ENCODE data around the gene CELA3B. TPM values are rescaled to one million over a fixed set of nuclear protein-coding genes. Genes with fewer than 3 reads are reported as not detected.

Gene CELA3B
- total and polyA plus RNA-seq, 10 donors: 0.08 to 1.8 (median 0.49) TPM; not detected in 4

GRCh38 chr1:21935891-21936365, 40.9 kb upstream of the CELA3B start:
- Histone ChIP-seq H3K4me3 (peak overlapping the region; percentile 40 to 81 (median 56)), H3K4me1 (peaks cover 20 to 92% (median 67%) of the 10 kb centered on the region in 6 donors), H3K36me3 (no peaks in the 10 kb centered on the region), H3K27ac (peak overlapping the region in 6 of 8 donors; percentile 46 to 81 (median 76)), H3K27me3 (replicated peaks in 1 of 7) (peaks cover 0 to 23% (median 0%) of the 10 kb centered on the region in 7 donors), H3K9me3 (no peaks in the 10 kb centered on the region)
- no peak for TF ChIP-seq POLR2AphosphoS5 (IDR thresholded peaks at IDR 0.05)
- no peak for TF ChIP-seq CTCF (IDR thresholded peaks at IDR 0.05 in 8 of 11, conservative IDR thresholded peaks at IDR 0.05 in 3 of 11)
- TF ChIP-seq POLR2A (IDR thresholded peaks at IDR 0.05): no peak
- no peak for DNase-seq
- WGBS, 5 donors: 35 to 44% (median 39%) methylated on average over 7 to 8 of the region's 8 CpGs
- intact Hi-C loops (cut with DNase I; ENCODE audit: low total_unique reads): no loop called here

DNA sequence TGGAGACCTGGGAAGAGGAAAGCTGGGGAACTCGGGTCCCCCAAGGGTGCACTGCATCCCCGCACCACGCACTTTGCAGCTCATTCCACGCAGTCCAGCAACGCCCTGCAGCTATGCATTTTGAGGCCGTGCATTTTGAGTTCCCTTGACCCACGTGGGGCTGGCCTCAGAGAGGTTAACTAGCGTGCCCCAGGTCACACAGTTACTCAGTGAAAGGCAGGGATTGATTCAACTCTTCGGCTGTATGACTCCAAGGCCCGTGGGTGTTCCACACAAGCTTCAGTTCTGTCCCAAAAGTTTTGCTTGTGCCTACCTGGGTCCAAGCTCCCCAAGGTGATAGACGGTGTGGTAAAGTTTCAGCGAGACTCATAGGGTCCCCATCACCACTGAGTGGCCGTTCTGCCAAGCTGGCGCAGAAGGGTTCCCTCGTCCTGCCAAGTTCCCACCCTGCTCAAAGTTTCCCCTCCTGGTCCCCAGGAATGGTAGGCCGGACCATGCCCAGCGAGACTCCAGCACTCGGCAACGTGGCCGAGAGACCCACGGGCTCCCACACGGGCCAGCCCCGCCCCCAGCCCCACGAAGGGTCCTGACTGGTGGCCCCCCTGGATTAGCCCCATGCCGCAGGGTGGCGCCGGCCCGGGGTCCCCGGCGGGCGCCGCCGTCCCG, 40.3 kb upstream of the CELA3B start:
- 12 to 29% (median 16%) methylated on average over 13 to 34 of the region's 34 CpGs for WGBS, 5 donors
- Histone ChIP-seq H3K4me3 (peak overlapping the region; percentile 40 to 81 (median 56)), H3K4me1 (peaks cover 20 to 86% (median 64%) of the 10 kb centered on the region in 6 donors), H3K27me3 (replicated peaks in 1 of 7) (peaks cover 0 to 23% (median 0%) of the 10 kb centered on the region in 7 donors), H3K9me3 (no peaks in the 10 kb centered on the region), H3K36me3 (no peaks in the 10 kb centered on the region), H3K27ac (peak overlapping the region; percentile 13 to 81 (median 72))
- no peak for TF ChIP-seq POLR2AphosphoS5 (IDR thresholded peaks at IDR 0.05)
- intact Hi-C loops (cut with DNase I; ENCODE audit: low total_unique reads): no loop called here
- peak; percentile 81 for DNase-seq

- peak within 1 kb of the TSS; percentile 13 to 81 (median 72) for H3K27ac ChIP-seq
- TF ChIP-seq POLR2A (IDR thresholded peaks at IDR 0.05) (no peak), CTCF (IDR thresholded peaks at IDR 0.05 in 8 of 11, conservative IDR thresholded peaks at IDR 0.05 in 3 of 11) (no peak), POLR2AphosphoS5 (IDR thresholded peaks at IDR 0.05) (no peak)
- peaks cover 18 to 81% (median 60%) of the 10 kb centered on the region in 6 donors for H3K4me1 ChIP-seq
- peaks cover 0 to 23% (median 0%) of the 10 kb centered on the region in 7 donors for H3K27me3 ChIP-seq (replicated peaks in 1 of 7)
- no peaks in the 10 kb centered on the region for H3K36me3 ChIP-seq
- H3K4me3 ChIP-seq: peak within 1 kb of the TSS; percentile 42 to 81 (median 56)
- DNase-seq: no peak
- WGBS, 5 donors: 0 to 1% (median 1%) methylated on average over 12 to 45 of the region's 52 CpGs; no CpG with 5 or more reads in 2 of the 5 donors
- H3K9me3 ChIP-seq: no peaks in the 10 kb centered on the region
- intact Hi-C loops (cut with DNase I; ENCODE audit: low total_unique reads): no loop called here
Measured at GRCh38 chr1:21937034-21937371, 39.8 kb upstream of the CELA3B start, which contains the start of gene HSPG2. Gene HSPG2 (minus strand): TSS chr1:21937310. CDS start chr1:21937217, 93 bp downstream.

GRCh38 chr1:21937372-21938121, 39.3 kb upstream of the CELA3B start:
- peaks cover 14 to 75% (median 56%) of the 10 kb centered on the region in 6 donors for H3K4me1 ChIP-seq
- peak; percentile 91 for DNase-seq
- H3K27ac ChIP-seq: peak overlapping the region in 7 of 8 donors; percentile 28 to 77 (median 70)
- intact Hi-C loops (cut with DNase I; ENCODE audit: low total_unique reads): no loop called here
- H3K27me3 ChIP-seq (replicated peaks in 1 of 7): peaks cover 0 to 23% (median 0%) of the 10 kb centered on the region in 7 donors
- TF ChIP-seq POLR2A (IDR thresholded peaks at IDR 0.05) (no peak), POLR2AphosphoS5 (IDR thresholded peaks at IDR 0.05) (peak in 2 of 3 donors; percentile 40 to 54)
- no peaks in the 10 kb centered on the region for H3K9me3 ChIP-seq
- H3K36me3 ChIP-seq: no peaks in the 10 kb centered on the region
- 13 to 35% (median 15%) methylated on average over 20 to 68 of the region's 69 CpGs for WGBS, 5 donors
- H3K4me3 ChIP-seq: peak overlapping the region; percentile 38 to 81 (median 54)
